OCI-LY1 (cell line): ENCODE data around the gene SPTSSB.

Experiments
- H2AFZ ChIP-seq: fragments of 200-600 bp; sonication (generic), shearing (Covaris generic); 2 replicates; pipeline ENCODE4 v1.6.0; 2014; ENCODE audit warnings: antibody characterized with exemption, mild to moderate bottlenecking, low read length
- H3F3A ChIP-seq: fragments of 200-600 bp; sonication (generic), shearing (Covaris generic); 2 replicates; pipeline ENCODE4 v1.6.0; 2014; ENCODE audit warnings: mild to moderate bottlenecking, antibody characterized with exemption, low read length, moderate library complexity; ENCODE audit not compliant: insufficient read depth
- H3K27ac ChIP-seq: fragments of 200-600 bp; sonication (generic); 2 replicates; pipeline ENCODE4 v1.5.1; 2014; ENCODE audit warnings: low read length, mixed run types, mild to moderate bottlenecking, low read depth; ENCODE audit not compliant: poor library complexity, severe bottlenecking
- H3K27me3 ChIP-seq: fragments of 200-600 bp; sonication (generic); 2 replicates; pipeline ENCODE4 v1.6.0; 2014; ENCODE audit warnings: antibody characterized with exemption, mild to moderate bottlenecking, low read length, moderate library complexity; ENCODE audit not compliant: insufficient read depth
- H3K36me3 ChIP-seq: fragments of 200-600 bp; sonication (generic); 2 replicates; pipeline ENCODE4 v1.6.1; 2014; ENCODE audit warnings: mild to moderate bottlenecking, antibody characterized with exemption, low read length, moderate library complexity, mixed read lengths; ENCODE audit not compliant: insufficient read depth
- H3K4me1 ChIP-seq: fragments of 200-600 bp; sonication (generic); 2 replicates; pipeline ENCODE4 v1.5.1; 2014; ENCODE audit warnings: mild to moderate bottlenecking, low read length, moderate library complexity; ENCODE audit not compliant: insufficient read depth, severe bottlenecking
- H3K4me2 ChIP-seq: fragments of 200-600 bp; sonication (generic), shearing (Covaris generic); 2 replicates; pipeline ENCODE4 v1.6.1; 2014; ENCODE audit warnings: low read length
- H3K4me3 ChIP-seq: fragments of 200-600 bp; sonication (generic); 2 replicates; pipeline ENCODE4 v1.5.1; 2014; ENCODE audit warnings: low read length, low read depth, mild to moderate bottlenecking, mixed read lengths; ENCODE audit not compliant: poor library complexity, severe bottlenecking
- H3K79me2 ChIP-seq: fragments of 200-600 bp; shearing (Covaris generic); 2 replicates; pipeline ENCODE4 v1.6.1; 2016; ENCODE audit warnings: mixed run types, low read length, mixed read lengths; ENCODE audit not compliant: insufficient read depth
- H3K9ac ChIP-seq: fragments of 200-600 bp; sonication (generic), shearing (Covaris generic); 2 replicates; pipeline ENCODE4 v1.6.1; 2014; ENCODE audit warnings: mild to moderate bottlenecking, low read length, mixed read lengths
- H3K9me2 ChIP-seq: fragments of 200-600 bp; sonication (generic), shearing (Covaris generic); 2 replicates; pipeline ENCODE4 v1.6.1; 2014; ENCODE audit warnings: low read depth, mild to moderate bottlenecking, low read length, mixed read lengths
- H3K9me3 ChIP-seq: fragments of 200-600 bp; shearing (Covaris generic); 2 replicates; pipeline ENCODE4 v1.6.1; 2014; ENCODE audit warnings: low read length, mixed read lengths
- H4K20me1 ChIP-seq: fragments of 200-600 bp; sonication (generic), shearing (Covaris generic); 2 replicates; pipeline ENCODE4 v1.6.0; 2016; ENCODE audit warnings: mild to moderate bottlenecking, low read length; ENCODE audit not compliant: insufficient read depth
- CTCF ChIP-seq: fragments of 200-600 bp; sonication (generic), shearing (Covaris generic); IDR thresholded peaks from 2 replicates; pipeline ENCODE4 v1.5.1; 2017; ENCODE audit warnings: mild to moderate bottlenecking, antibody characterized with exemption, low read length, moderate library complexity, mixed read lengths
- EZH2 ChIP-seq: fragments of 200-600 bp; sonication (generic), shearing (Covaris generic); IDR thresholded peaks from 2 replicates; pipeline ENCODE4 v1.8.0; 2017; ENCODE audit warnings: borderline replicate concordance, mixed run types, mild to moderate bottlenecking, antibody characterized with exemption, low read length, moderate library complexity, mixed read lengths

The SPTSSB gene

GRCh38 chr3:161415506-161416231, 44.4 kb upstream of the SPTSSB start:
- Histone ChIP-seq H3K4me3 (no peak overlapping the region), H3K4me1 (no peaks in the 10 kb centered on the region), H2AFZ (no peak overlapping the region), H3K36me3 (no peaks in the 10 kb centered on the region), H4K20me1 (no peaks in the 10 kb centered on the region), H3K27ac (no peak overlapping the region), H3K9me3 (no peaks in the 10 kb centered on the region), H3K9me2 (no peaks in the 10 kb centered on the region), H3K27me3 (no peaks in the 10 kb centered on the region), H3K4me2 (no peak overlapping the region), H3F3A (no peaks in the 10 kb centered on the region), H3K9ac (no peak overlapping the region), H3K79me2 (no peaks in the 10 kb centered on the region)
- TF ChIP-seq CTCF: no peak
- no peak for TF ChIP-seq EZH2

- no peak overlapping the region for H3K27ac ChIP-seq
- no peak overlapping the region for H2AFZ ChIP-seq
- no peak overlapping the region for H3K4me2 ChIP-seq
- no peaks in the 10 kb centered on the region for H3K27me3 ChIP-seq
- no peak overlapping the region for H3K4me3 ChIP-seq
- no peaks in the 10 kb centered on the region for H3K9me3 ChIP-seq
- no peak for TF ChIP-seq EZH2
- no peaks in the 10 kb centered on the region for H3F3A ChIP-seq
- no peaks in the 10 kb centered on the region for H3K36me3 ChIP-seq
- H3K9me2 ChIP-seq: no peaks in the 10 kb centered on the region
- H3K9ac ChIP-seq: no peak overlapping the region
- H3K4me1 ChIP-seq: no peaks in the 10 kb centered on the region
- H4K20me1 ChIP-seq: no peaks in the 10 kb centered on the region
- H3K79me2 ChIP-seq: no peaks in the 10 kb centered on the region
These were observed 43.6 kb upstream of the SPTSSB start for GRCh38 chr3:161414907-161415306.

GRCh38 chr3:161413855-161414210, 42.5 kb upstream of the SPTSSB start:
- Histone ChIP-seq H3K27me3 (no peaks in the 10 kb centered on the region), H3K9me2 (no peaks in the 10 kb centered on the region), H3K4me3 (no peak overlapping the region), H3K27ac (no peak overlapping the region), H2AFZ (no peak overlapping the region), H3F3A (no peaks in the 10 kb centered on the region), H3K79me2 (no peaks in the 10 kb centered on the region), H3K4me2 (no peak overlapping the region), H3K36me3 (no peaks in the 10 kb centered on the region), H3K9ac (no peak overlapping the region), H3K9me3 (no peaks in the 10 kb centered on the region), H4K20me1 (no peaks in the 10 kb centered on the region), H3K4me1 (no peaks in the 10 kb centered on the region)
- no peak for TF ChIP-seq CTCF
